ENCODE data around the gene INPP5D. TPM values are rescaled to one million over a fixed set of nuclear protein-coding genes. Genes with fewer than 3 reads are reported as not detected.

Gene INPP5D
- total RNA-seq, 1 experiment from 2014 or later = 12.7 TPM

DNA sequence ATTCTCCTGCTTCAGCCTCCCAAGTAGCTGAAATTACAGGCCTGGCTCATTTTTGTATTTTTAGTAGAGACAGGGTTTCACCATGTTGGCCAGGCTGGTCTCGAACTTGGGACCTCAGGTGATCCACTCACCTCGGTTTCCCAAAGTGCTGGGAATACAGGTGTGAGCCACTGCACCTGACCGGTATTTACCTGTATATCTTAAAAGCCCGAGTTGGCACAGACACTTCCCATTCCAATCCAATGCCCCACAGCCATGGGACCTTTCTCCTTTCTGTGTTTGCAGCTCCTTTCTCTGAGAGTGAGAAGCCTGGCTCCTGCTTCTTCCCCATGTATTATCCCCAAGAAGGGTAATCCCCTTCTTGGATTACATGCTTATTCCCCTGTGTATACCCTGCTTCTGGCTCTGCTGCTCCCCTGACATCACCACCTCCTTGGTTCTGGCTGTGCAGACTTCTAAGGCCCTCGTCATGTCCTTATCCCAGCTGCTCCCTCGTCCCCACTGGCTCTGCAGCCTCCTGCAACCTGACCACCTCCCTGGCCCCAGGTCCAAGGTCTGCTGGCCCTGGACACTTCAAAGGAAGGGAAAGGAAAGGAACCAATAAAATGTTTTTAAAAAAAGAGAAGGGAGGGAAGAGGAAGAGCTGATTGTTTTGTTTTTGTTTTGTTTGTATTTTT, 52.8 kb downstream of the INPP5D start:
- no peak overlapping the region for H3K18ac ChIP-seq (ENCODE audit: insufficient read length, low read depth, low read length)
- peaks cover 2% of the 10 kb centered on the region for H3K23me2 ChIP-seq (ENCODE audit: insufficient read length, low read depth, low read length, poor library complexity, severe bottlenecking)
- H3K4me1 Mint-ChIP-seq = peaks cover 20 to 24% of the 10 kb centered on the region in 2 experiments
- H2BK12ac ChIP-seq (ENCODE audit: insufficient read length, low read depth, low read length) = no peak overlapping the region
- no peaks in the 10 kb centered on the region for H3K9me3 Mint-ChIP-seq
- H2BK120ac ChIP-seq (ENCODE audit: low read depth, low read length, poor library complexity, severe bottlenecking) = no peak overlapping the region
- no peak overlapping the region for H4K5ac ChIP-seq (ENCODE audit: insufficient read length, low read depth, low read length)
- no CpG with 5 or more reads among the region's 6 CpGs for WGBS (ENCODE audit: extremely low coverage, insufficient read length, low lambda C conversion rate)
- H3K56ac ChIP-seq (ENCODE audit: insufficient read length, low read depth, low read length) = no peak overlapping the region
- H3K4ac ChIP-seq (ENCODE audit: low read depth, low read length) = no peak overlapping the region
- no peaks in the 10 kb centered on the region for H3K79me1 ChIP-seq (ENCODE audit: insufficient read depth, low read depth, low read length, poor library complexity, severe bottlenecking)
- H3K79me2 ChIP-seq (ENCODE audit: insufficient read depth, low read length) = no peaks in the 10 kb centered on the region
- H2AK5ac ChIP-seq (ENCODE audit: insufficient read length, low read length) = no peak overlapping the region
- H4K91ac ChIP-seq (ENCODE audit: insufficient read length, low read depth, low read length) = no peak overlapping the region
- H3K27ac ChIP-seq (ENCODE audit: insufficient read length, low read depth, low read length) = no peak overlapping the region
- no peak overlapping the region for H4K8ac ChIP-seq (replicated peaks; ENCODE audit: insufficient read length, low read depth, low read length)
- no peak overlapping the region for H3K4me2 ChIP-seq (ENCODE audit: insufficient read depth, insufficient read length, low read length)
- H3K4me1 ChIP-seq (ENCODE audit: insufficient read depth, low read length) = peaks cover 2% of the 10 kb centered on the region; the same call in 1 of the 2 replicates
- H3K9ac ChIP-seq (ENCODE audit: extremely low read depth, insufficient read length, low read length) = no peak overlapping the region
- H3T11ph ChIP-seq (ENCODE audit: low read length) = no peak overlapping the region
- no peaks in the 10 kb centered on the region for H4K20me1 ChIP-seq (ENCODE audit: control insufficient read depth, insufficient read depth, insufficient read length)
- no peak overlapping the region for H3K23ac ChIP-seq (ENCODE audit: insufficient read length, low read depth, low read length)
- no peak overlapping the region for H2AFZ ChIP-seq (ENCODE audit: low read length)
- no peaks in the 10 kb centered on the region; the same call in 1 of the 2 replicates for H3K27me3 Mint-ChIP-seq (ENCODE audit: low read depth)
- no peak overlapping the region for H2BK20ac ChIP-seq (ENCODE audit: low read depth, low read length, poor library complexity, severe bottlenecking)
- H3K4me3 Mint-ChIP-seq = no peak overlapping the region
- DNase-seq = no peak
- H3K27ac Mint-ChIP-seq = peak overlapping the region in 1 of 3 experiments; percentile 50; a peak in 2 of 7 replicates
- no peaks in the 10 kb centered on the region for H3K27me3 ChIP-seq (ENCODE audit: insufficient read depth, low read length)
- no peak overlapping the region for H3K14ac ChIP-seq (ENCODE audit: insufficient read depth, low read length)
- no peaks in the 10 kb centered on the region for H3K9me3 ChIP-seq (ENCODE audit: control insufficient read depth, low read depth, low read length)
- no peak overlapping the region for H2BK15ac ChIP-seq (ENCODE audit: low read depth, low read length)
- TF ChIP-seq, protein P1, sequence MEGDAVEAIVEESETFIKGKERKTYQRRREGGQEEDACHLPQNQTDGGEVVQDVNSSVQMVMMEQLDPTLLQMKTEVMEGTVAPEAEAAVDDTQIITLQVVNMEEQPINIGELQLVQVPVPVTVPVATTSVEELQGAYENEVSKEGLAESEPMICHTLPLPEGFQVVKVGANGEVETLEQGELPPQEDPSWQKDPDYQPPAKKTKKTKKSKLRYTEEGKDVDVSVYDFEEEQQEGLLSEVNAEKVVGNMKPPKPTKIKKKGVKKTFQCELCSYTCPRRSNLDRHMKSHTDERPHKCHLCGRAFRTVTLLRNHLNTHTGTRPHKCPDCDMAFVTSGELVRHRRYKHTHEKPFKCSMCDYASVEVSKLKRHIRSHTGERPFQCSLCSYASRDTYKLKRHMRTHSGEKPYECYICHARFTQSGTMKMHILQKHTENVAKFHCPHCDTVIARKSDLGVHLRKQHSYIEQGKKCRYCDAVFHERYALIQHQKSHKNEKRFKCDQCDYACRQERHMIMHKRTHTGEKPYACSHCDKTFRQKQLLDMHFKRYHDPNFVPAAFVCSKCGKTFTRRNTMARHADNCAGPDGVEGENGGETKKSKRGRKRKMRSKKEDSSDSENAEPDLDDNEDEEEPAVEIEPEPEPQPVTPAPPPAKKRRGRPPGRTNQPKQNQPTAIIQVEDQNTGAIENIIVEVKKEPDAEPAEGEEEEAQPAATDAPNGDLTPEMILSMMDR (conservative IDR thresholded peaks at IDR 0.05) = no peak
- no peak overlapping the region for H2BK5ac ChIP-seq (ENCODE audit: insufficient read length, low read length)
- no peaks in the 10 kb centered on the region for H3K36me3 Mint-ChIP-seq (ENCODE audit: insufficient read depth in 1 of 3, low read depth in 3 of 3)
